HCT116 (cell line): ENCODE results near the gene RGS7. TPM values are rescaled to one million over a fixed set of nuclear protein-coding genes. Genes with fewer than 3 reads are reported as not detected.
"Not testable (repeated sequence)": the region's sequence is repeated elsewhere in the genome, so short reads cannot be mapped to it uniquely, and the experiment has no call there.

Source experiments
- ATAC-seq: fragments of 200-7000 bp; cut with Tn5 transposase; 2 replicates; pipeline ENCODE4 v1.9.1; 2020; ENCODE audit warnings: mild to moderate bottlenecking, moderate library complexity
- BruUV-seq: library from RNA; stranded (reverse); fragments of 400-500 nt; replicated peaks from 2 replicates; lab custom pipeline; 2021; lab: Mats Ljungman, UMichigan
- CTCF ChIA-PET: fragments of 300-600 bp; sonication (Branson Sonifier 250); formaldehyde crosslinking; loops from one replicate; lab custom pipeline; 2021; ENCODE audit warnings: antibody characterized with exemption; lab: Charles Lee
- POLR2A ChIA-PET: fragments of 300-600, 350-600 bp; sonication (Branson Sonifier 250); formaldehyde crosslinking; loops from one replicate; lab custom pipeline; 2021; ENCODE audit warnings: antibody characterized with exemption; lab: Charles Lee
- RAD21 ChIA-PET, 2 experiments: fragments of 300-600 bp; sonication (Branson Sonifier 250); formaldehyde crosslinking; loops; one replicate each; lab custom pipeline; 2023; ENCODE audit warnings: low total read pairs in 2 of 2; ENCODE audit not compliant: uncharacterized antibody in 2 of 2, unreplicated experiment in 2 of 2, low non-redundant PET in 1 of 2; lab: Charles Lee
- DNase-seq: peaks from one replicate; pipeline ENCODE4 v3.0.0-alpha.2; 2010; ENCODE audit warnings: low read depth, low spot score
- H2AFZ ChIP-seq: fragments of 200-600 bp; shearing (Covaris generic), sonication (generic); 2 replicates; pipeline ENCODE4 v1.6.1; 2017; ENCODE audit warnings: low read depth, mixed run types, mixed read lengths, antibody characterized with exemption, low read length; ENCODE audit not compliant: poor library complexity, severe bottlenecking
- H3K27ac ChIP-seq: 2 replicates; pipeline ENCODE4 v1.5.1; 2012; ENCODE audit warnings: low read depth, low read length
- H3K27me3 ChIP-seq: fragments of 200-600 bp; sonication (generic); 2 replicates; pipeline ENCODE4 v1.6.1; 2016; ENCODE audit warnings: mixed run types, low read length, mixed read lengths; ENCODE audit not compliant: insufficient read depth
- H3K36me3 ChIP-seq, 2 experiments: fragments of 200-500 bp in 1 of 2; fragments of 200-600 bp in 1 of 2; sonication (Bioruptor generic) in 1 of 2; sonication (generic) in 1 of 2; 2 replicates each; pipeline versions ENCODE4 v1.5.1 to v1.6.1; 2014 to 2016; ENCODE audit warnings: low read length in 2 of 2, inconsistent platforms in 1 of 2, mixed read lengths in 1 of 2, mixed run types in 1 of 2; ENCODE audit not compliant: insufficient read depth in 2 of 2, control insufficient read depth in 1 of 2
- H3K4me1 ChIP-seq, 2 experiments: fragments of 200-600 bp in 1 of 2; sonication (generic) in 1 of 2; 2 replicates each; pipeline versions ENCODE4 v1.5.1 to v1.6.1; 2012 to 2017; ENCODE audit warnings: low read length in 2 of 2, inconsistent platforms in 1 of 2, mild to moderate bottlenecking in 1 of 2, mixed read lengths in 1 of 2, mixed run types in 1 of 2, moderate library complexity in 1 of 2; ENCODE audit not compliant: insufficient read depth in 2 of 2, control insufficient read depth in 1 of 2
- H3K4me2 ChIP-seq: fragments of 200-600 bp; sonication (generic); 2 replicates; pipeline ENCODE4 v1.6.1; 2017; ENCODE audit warnings: mixed run types, low read length, mixed read lengths
- H3K4me3 ChIP-seq, 2 experiments: fragments of 200-600 bp in 1 of 2; sonication (generic) in 1 of 2; replicated peaks in 1 of 2; 2 replicates each; pipeline ENCODE4 v1.5.1; 2011 to 2016; ENCODE audit warnings: low read length in 2 of 2, control low read depth in 1 of 2, low read depth in 1 of 2, mild to moderate bottlenecking in 1 of 2, mixed read lengths in 1 of 2, mixed run types in 1 of 2
- H3K79me2 ChIP-seq: fragments of 200-600 bp; sonication (generic); 2 replicates; pipeline ENCODE4 v1.6.1; 2017; ENCODE audit warnings: mild to moderate bottlenecking, mixed run types, low read length, moderate library complexity, mixed read lengths; ENCODE audit not compliant: insufficient read depth
- H3K9ac ChIP-seq: fragments of 200-600 bp; sonication (generic); 2 replicates; pipeline ENCODE4 v1.6.1; 2016; ENCODE audit warnings: low read length, mixed read lengths
- H3K9me2 ChIP-seq: fragments of 200-600 bp; sonication (generic), shearing (Covaris generic); 2 replicates; pipeline ENCODE4 v1.6.1; 2017; ENCODE audit warnings: mixed run types, mild to moderate bottlenecking, moderate library complexity; ENCODE audit not compliant: insufficient read depth
- H3K9me3 ChIP-seq, 2 experiments: fragments of 200-500 bp in 1 of 2; fragments of 200-600 bp in 1 of 2; sonication (Bioruptor generic) in 1 of 2; sonication (generic) in 1 of 2; 2 replicates each; pipeline ENCODE4 v1.6.1; 2014 to 2017; ENCODE audit warnings: low read length in 2 of 2, mixed read lengths in 2 of 2, inconsistent platforms in 1 of 2, low read depth in 1 of 2, mild to moderate bottlenecking in 1 of 2, mixed run types in 1 of 2, moderate library complexity in 1 of 2; ENCODE audit not compliant: control insufficient read depth in 1 of 2, insufficient read depth in 1 of 2
- H4K20me1 ChIP-seq: fragments of 200-600 bp; sonication (generic), shearing (Covaris generic); 2 replicates; pipeline ENCODE4 v1.6.1; 2017; ENCODE audit warnings: mixed run types, mild to moderate bottlenecking, moderate library complexity; ENCODE audit not compliant: insufficient read depth
- CEBPB ChIP-seq: IDR thresholded peaks from 2 replicates; pipeline ENCODE4 v1.6.1; 2012; ENCODE audit warnings: low read depth
- EGR1 ChIP-seq: IDR thresholded peaks from 2 replicates; pipeline ENCODE4 v1.6.1; 2012; ENCODE audit warnings: low read depth
- EZH2 ChIP-seq: fragments of 200-600 bp; sonication (generic); IDR thresholded peaks from 2 replicates; pipeline ENCODE4 v1.6.1; 2017; ENCODE audit warnings: antibody characterized with exemption, mixed run types
- EZH2phosphoT487 ChIP-seq: fragments of 200-600 bp; IDR thresholded peaks from 2 replicates; pipeline ENCODE4 v1.6.1; 2018; ENCODE audit warnings: antibody characterized with exemption, borderline replicate concordance
- FOSL1 ChIP-seq: IDR thresholded peaks from 2 replicates; pipeline ENCODE4 v1.6.1; 2012; ENCODE audit warnings: low read depth
- POLR2A ChIP-seq: IDR thresholded peaks from 2 replicates; pipeline ENCODE4 v1.7.0; 2011; ENCODE audit warnings: borderline replicate concordance; ENCODE audit not compliant: insufficient read depth, insufficient read length; ENCODE audit errors: extremely low read depth
- POLR2AphosphoS5 ChIP-seq: IDR thresholded peaks from 2 replicates; pipeline ENCODE4 v1.6.1; 2011; ENCODE audit warnings: mild to moderate bottlenecking, low read depth, low read length, moderate library complexity
- ZFX ChIP-seq: fragments of 450-650 bp; IDR thresholded peaks from 2 replicates; pipeline ENCODE4 v1.6.1; 2017
- ZNF274 ChIP-seq: fragments of 200-500 bp; sonication (Bioruptor generic); IDR thresholded peaks from 2 replicates; pipeline ENCODE4 v1.6.1; 2014; ENCODE audit warnings: mild to moderate bottlenecking, low read depth, low read length, inconsistent platforms
- intact Hi-C: fragments of 100-400 bp; cut with micrococcal nuclease; formaldehyde crosslinking; loops from 2 replicates; pipeline ENCODE4 v1.10.0; 2022
- total RNA-seq: library from RNA; stranded (reverse); gene quantifications from one replicate; pipeline ENCODE4 v1.2.1, GENCODE V29; 2021; ENCODE audit not compliant: unreplicated experiment
- TF ChIP-seq, protein P1 (sequence below): IDR thresholded peaks from 2 replicates; pipeline ENCODE4 v1.6.1; 2012; ENCODE audit warnings: low read depth
- TF ChIP-seq, protein P2 (sequence below): IDR thresholded peaks from 2 replicates; pipeline ENCODE4 v1.6.1; 2012

RGS7 gene
- total RNA-seq, 1 experiment from 2014 or later = not detected

DNA sequence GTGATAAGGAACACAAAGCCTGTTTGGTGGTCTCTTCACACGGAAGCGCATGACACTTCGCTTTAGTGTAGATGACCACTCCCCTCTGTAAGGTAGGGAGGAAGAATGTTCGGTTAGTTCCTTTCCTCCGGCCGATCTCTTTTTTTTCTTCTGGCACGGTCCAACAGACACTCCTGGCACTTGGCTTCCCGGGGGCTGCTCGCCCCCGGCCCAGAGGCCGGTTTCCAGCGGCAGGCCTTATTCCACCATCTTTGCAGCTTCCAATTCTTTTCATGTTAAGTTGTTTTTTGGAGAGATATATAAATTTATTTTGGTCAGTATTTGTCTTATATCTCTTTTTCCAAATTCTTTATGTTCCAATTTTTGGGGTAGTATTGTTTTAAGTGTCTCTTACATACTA, 593.2 kb downstream of the RGS7 start:
- no peak for ATAC-seq
- H3K4me3 ChIP-seq = no peak overlapping the region

DNA sequence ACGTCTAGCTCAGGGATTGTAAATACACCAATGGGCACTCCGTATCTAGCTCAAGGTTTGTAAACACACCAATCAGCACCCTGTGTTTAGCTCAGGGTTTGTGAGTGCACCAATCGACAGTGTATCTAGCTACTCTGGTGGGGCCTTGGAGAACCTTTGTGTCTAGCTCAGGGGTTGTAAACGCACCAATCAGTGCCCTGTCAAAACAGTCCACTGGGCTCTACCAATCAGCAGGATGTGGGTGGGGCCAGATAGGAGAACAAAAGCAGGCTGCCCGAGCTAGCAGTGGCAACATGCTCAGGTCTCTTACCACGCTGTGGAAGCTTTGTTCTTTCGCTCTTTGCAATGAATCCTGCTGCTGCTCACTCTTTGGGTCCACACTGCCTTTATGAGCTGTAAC, 593.9 kb downstream of the RGS7 start:
- DNase-seq, H3K9me3 ChIP-seq, H3K4me3 ChIP-seq, H3K9me2 ChIP-seq, CTCF ChIA-PET, H3K27ac ChIP-seq, H2AFZ ChIP-seq, H3K4me1 ChIP-seq, H3K27me3 ChIP-seq, H3K36me3 ChIP-seq, POLR2A ChIA-PET, intact Hi-C loops, ATAC-seq, BruUV-seq, H3K79me2 ChIP-seq, RAD21 ChIA-PET, H3K9ac ChIP-seq, H4K20me1 ChIP-seq, H3K4me2 ChIP-seq: not testable (repeated sequence)

More for the DNA sequence above, 593.2 kb downstream of the RGS7 start:
- no peak overlapping the region for H3K4me2 ChIP-seq
- no peaks in the 10 kb centered on the region for H3K4me1 ChIP-seq
- TF ChIP-seq ZFX = no peak
- TF ChIP-seq POLR2A = no peak
- TF ChIP-seq, protein P1, sequence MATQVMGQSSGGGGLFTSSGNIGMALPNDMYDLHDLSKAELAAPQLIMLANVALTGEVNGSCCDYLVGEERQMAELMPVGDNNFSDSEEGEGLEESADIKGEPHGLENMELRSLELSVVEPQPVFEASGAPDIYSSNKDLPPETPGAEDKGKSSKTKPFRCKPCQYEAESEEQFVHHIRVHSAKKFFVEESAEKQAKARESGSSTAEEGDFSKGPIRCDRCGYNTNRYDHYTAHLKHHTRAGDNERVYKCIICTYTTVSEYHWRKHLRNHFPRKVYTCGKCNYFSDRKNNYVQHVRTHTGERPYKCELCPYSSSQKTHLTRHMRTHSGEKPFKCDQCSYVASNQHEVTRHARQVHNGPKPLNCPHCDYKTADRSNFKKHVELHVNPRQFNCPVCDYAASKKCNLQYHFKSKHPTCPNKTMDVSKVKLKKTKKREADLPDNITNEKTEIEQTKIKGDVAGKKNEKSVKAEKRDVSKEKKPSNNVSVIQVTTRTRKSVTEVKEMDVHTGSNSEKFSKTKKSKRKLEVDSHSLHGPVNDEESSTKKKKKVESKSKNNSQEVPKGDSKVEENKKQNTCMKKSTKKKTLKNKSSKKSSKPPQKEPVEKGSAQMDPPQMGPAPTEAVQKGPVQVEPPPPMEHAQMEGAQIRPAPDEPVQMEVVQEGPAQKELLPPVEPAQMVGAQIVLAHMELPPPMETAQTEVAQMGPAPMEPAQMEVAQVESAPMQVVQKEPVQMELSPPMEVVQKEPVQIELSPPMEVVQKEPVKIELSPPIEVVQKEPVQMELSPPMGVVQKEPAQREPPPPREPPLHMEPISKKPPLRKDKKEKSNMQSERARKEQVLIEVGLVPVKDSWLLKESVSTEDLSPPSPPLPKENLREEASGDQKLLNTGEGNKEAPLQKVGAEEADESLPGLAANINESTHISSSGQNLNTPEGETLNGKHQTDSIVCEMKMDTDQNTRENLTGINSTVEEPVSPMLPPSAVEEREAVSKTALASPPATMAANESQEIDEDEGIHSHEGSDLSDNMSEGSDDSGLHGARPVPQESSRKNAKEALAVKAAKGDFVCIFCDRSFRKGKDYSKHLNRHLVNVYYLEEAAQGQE = no peak
- TF ChIP-seq, protein P2, sequence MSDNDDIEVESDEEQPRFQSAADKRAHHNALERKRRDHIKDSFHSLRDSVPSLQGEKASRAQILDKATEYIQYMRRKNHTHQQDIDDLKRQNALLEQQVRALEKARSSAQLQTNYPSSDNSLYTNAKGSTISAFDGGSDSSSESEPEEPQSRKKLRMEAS = no peak
- TF ChIP-seq ZNF274 = no peak
- TF ChIP-seq EGR1 = no peak
- no peak for TF ChIP-seq FOSL1
- TF ChIP-seq CEBPB = no peak
- no peak for TF ChIP-seq EZH2
- no peak for TF ChIP-seq POLR2AphosphoS5
- no peak for TF ChIP-seq EZH2phosphoT487
- no peaks in the 10 kb centered on the region for H3K79me2 ChIP-seq
- DNase-seq = no peak
- no peak overlapping the region for H2AFZ ChIP-seq
- intact Hi-C loops = no loop called here
- H3K9ac ChIP-seq = no peak overlapping the region
- H3K27ac ChIP-seq = no peak overlapping the region
- H4K20me1 ChIP-seq = no peaks in the 10 kb centered on the region
- ChIA-PET CTCF (no interaction called here), POLR2A (no interaction called here), RAD21 (no interaction called here)
- no peaks in the 10 kb centered on the region for H3K27me3 ChIP-seq
- H3K9me2 ChIP-seq = no peaks in the 10 kb centered on the region
- BruUV-seq = no TSS peak
- H3K36me3 ChIP-seq = no peaks in the 10 kb centered on the region
- peaks cover 3 to 5% of the 10 kb centered on the region in 2 experiments; a peak in 2 of 4 replicates for H3K9me3 ChIP-seq

DNA sequence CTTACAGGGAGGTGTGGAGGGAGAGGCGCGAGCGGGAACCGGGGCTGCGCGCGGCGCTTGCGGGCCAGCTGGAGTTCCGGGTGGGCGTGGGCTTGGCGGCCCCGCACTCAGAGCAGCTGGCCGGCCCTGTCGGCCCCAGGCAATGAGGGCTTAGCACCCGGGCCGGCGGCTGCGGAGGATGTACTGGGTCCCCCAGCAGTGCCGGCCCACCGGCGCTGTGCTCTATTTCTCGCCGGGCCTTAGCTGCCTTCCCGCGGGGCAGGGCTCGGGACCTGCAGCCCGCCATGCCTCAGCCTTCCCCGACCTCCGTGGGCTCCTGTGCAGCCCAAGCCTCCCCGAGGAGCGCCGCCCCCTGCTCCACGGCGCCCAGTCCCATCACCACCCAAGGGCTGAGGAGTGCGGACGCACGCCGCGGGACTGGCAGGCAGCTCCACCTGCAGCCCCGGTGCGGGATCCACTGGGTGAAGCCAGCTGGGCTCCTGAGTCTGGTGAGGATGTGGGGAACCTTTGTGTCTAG, 594.5 kb downstream of the RGS7 start:
- H4K20me1 ChIP-seq, H3K4me1 ChIP-seq, H3K27ac ChIP-seq, H3K4me2 ChIP-seq, POLR2A ChIA-PET, H3K36me3 ChIP-seq, H3K9me2 ChIP-seq, CTCF ChIA-PET, H3K79me2 ChIP-seq, BruUV-seq, DNase-seq, H3K27me3 ChIP-seq, intact Hi-C loops, RAD21 ChIA-PET, H3K4me3 ChIP-seq, H3K9me3 ChIP-seq, ATAC-seq, H3K9ac ChIP-seq, H2AFZ ChIP-seq: not testable (repeated sequence)
